ENCODE measurements around the gene IL17REL.

The IL17REL gene

GRCh38 chr22:49970528-49971231 lies 41.9 kb downstream of the IL17REL start:
- H3K9me3 ChIP-seq (ENCODE audit: low read length), result no peaks in the 10 kb centered on the region
- peak overlapping the region; percentile 72 for H3K4me2 ChIP-seq (ENCODE audit: low read length)
- no peak overlapping the region for H2AFZ ChIP-seq (ENCODE audit: low read length)
- no peaks in the 10 kb centered on the region for H3F3A ChIP-seq (ENCODE audit: insufficient read depth, low read length)
- H3K9me2 ChIP-seq (ENCODE audit: low read depth, low read length), result no peaks in the 10 kb centered on the region
- no peak overlapping the region for H3K27ac ChIP-seq (ENCODE audit: low read depth, low read length, poor library complexity, severe bottlenecking)
- peaks cover 17% of the 10 kb centered on the region for H3K4me1 ChIP-seq (ENCODE audit: insufficient read depth, low read length, severe bottlenecking)
- H3K9ac ChIP-seq (ENCODE audit: low read length), result peak overlapping the region; percentile 54
- no peak for TF ChIP-seq EZH2 (IDR thresholded peaks at IDR 0.05; ENCODE audit: borderline replicate concordance, low read length)
- no peak for TF ChIP-seq CTCF (IDR thresholded peaks at IDR 0.05; ENCODE audit: low read length)
- H3K4me3 ChIP-seq (ENCODE audit: low read depth, low read length, poor library complexity, severe bottlenecking), result peak overlapping the region; percentile 51
- no peaks in the 10 kb centered on the region for H3K36me3 ChIP-seq (ENCODE audit: insufficient read depth, low read length)
- H3K79me2 ChIP-seq (ENCODE audit: insufficient read depth, low read length), result no peaks in the 10 kb centered on the region
- no peaks in the 10 kb centered on the region for H3K27me3 ChIP-seq (ENCODE audit: insufficient read depth, low read length)
- H4K20me1 ChIP-seq (ENCODE audit: insufficient read depth, low read length), result no peaks in the 10 kb centered on the region

- no peak overlapping the region for H3K9ac ChIP-seq (ENCODE audit: low read length)
- H2AFZ ChIP-seq (ENCODE audit: low read length), result no peak overlapping the region
- H3K4me2 ChIP-seq (ENCODE audit: low read length), result no peak overlapping the region
- no peak overlapping the region for H3K4me3 ChIP-seq (ENCODE audit: low read depth, low read length, poor library complexity, severe bottlenecking)
- H4K20me1 ChIP-seq (ENCODE audit: insufficient read depth, low read length), result no peaks in the 10 kb centered on the region
- H3K27me3 ChIP-seq (ENCODE audit: insufficient read depth, low read length), result no peaks in the 10 kb centered on the region
- TF ChIP-seq CTCF (IDR thresholded peaks at IDR 0.05; ENCODE audit: low read length), result no peak
- TF ChIP-seq EZH2 (IDR thresholded peaks at IDR 0.05; ENCODE audit: borderline replicate concordance, low read length), result no peak
- H3K27ac ChIP-seq (ENCODE audit: low read depth, low read length, poor library complexity, severe bottlenecking), result no peak overlapping the region
- H3F3A ChIP-seq (ENCODE audit: insufficient read depth, low read length), result no peaks in the 10 kb centered on the region
- H3K4me1 ChIP-seq (ENCODE audit: insufficient read depth, low read length, severe bottlenecking), result peaks cover 14% of the 10 kb centered on the region
- H3K36me3 ChIP-seq (ENCODE audit: insufficient read depth, low read length), result peaks cover 6% of the 10 kb centered on the region; the same call in 1 of the 2 replicates
- no peaks in the 10 kb centered on the region for H3K79me2 ChIP-seq (ENCODE audit: insufficient read depth, low read length)
- no peaks in the 10 kb centered on the region for H3K9me2 ChIP-seq (ENCODE audit: low read depth, low read length)
- H3K9me3 ChIP-seq (ENCODE audit: low read length), result no peaks in the 10 kb centered on the region
Observed at GRCh38 chr22:49969751-49970527, 42.6 kb downstream of the IL17REL start.

DNA sequence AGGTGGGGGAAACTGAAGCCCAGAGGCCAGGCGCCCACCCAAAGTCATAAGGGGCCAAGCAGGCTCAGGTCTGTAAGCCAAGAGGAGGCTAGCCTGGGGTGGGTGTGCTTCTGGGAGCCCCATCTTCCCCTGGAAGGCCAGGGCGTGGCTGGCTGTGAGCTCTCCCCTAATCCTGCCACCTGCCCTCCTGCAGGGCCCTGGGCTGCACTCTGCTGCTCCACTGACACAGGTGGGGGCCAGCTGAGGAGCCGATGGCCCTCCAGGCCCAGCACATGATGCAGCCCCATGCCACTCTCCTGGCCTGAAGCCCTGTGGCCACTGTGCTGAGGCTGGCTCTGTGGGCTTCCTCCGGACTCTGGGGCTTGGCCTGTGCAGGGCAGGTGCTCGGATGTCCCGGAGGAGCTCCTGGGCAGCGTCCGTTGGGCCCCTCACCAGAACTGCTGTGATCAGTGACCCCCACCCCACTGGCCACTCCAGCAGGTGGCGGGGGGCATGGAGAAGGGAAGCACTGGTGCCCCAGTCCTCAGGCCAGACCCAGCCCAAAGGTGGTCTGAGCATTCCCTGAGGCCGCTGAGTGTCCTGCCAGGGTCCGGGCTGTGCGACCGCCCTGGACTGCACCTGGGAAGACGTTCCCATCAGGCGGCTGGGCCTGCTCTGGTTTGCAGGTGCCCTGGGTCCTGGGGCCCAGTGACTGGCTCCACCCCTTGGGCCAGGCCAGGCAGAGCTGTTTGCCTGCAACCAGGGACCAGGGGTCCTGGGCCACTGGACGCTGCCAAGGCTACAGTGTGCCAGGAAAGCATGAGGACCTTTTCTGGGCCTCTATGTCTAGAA lies 43.5 kb downstream of the IL17REL start:
- no peaks in the 10 kb centered on the region for H3K79me2 ChIP-seq (ENCODE audit: insufficient read depth, low read length)
- H3K36me3 ChIP-seq (ENCODE audit: insufficient read depth, low read length), result peaks cover 15% of the 10 kb centered on the region
- TF ChIP-seq CTCF (IDR thresholded peaks at IDR 0.05; ENCODE audit: low read length), result no peak
- no peak for TF ChIP-seq EZH2 (IDR thresholded peaks at IDR 0.05; ENCODE audit: borderline replicate concordance, low read length)
- peaks cover 14% of the 10 kb centered on the region for H3K4me1 ChIP-seq (ENCODE audit: insufficient read depth, low read length, severe bottlenecking)
- no peak overlapping the region for H3K27ac ChIP-seq (ENCODE audit: low read depth, low read length, poor library complexity, severe bottlenecking)
- no peaks in the 10 kb centered on the region for H3K27me3 ChIP-seq (ENCODE audit: insufficient read depth, low read length)
- no peak overlapping the region for H2AFZ ChIP-seq (ENCODE audit: low read length)
- no peaks in the 10 kb centered on the region for H3F3A ChIP-seq (ENCODE audit: insufficient read depth, low read length)
- no peak overlapping the region for H3K4me3 ChIP-seq (ENCODE audit: low read depth, low read length, poor library complexity, severe bottlenecking)
- no peak overlapping the region for H3K9ac ChIP-seq (ENCODE audit: low read length)
- H4K20me1 ChIP-seq (ENCODE audit: insufficient read depth, low read length), result no peaks in the 10 kb centered on the region
- no peaks in the 10 kb centered on the region for H3K9me2 ChIP-seq (ENCODE audit: low read depth, low read length)
- H3K9me3 ChIP-seq (ENCODE audit: low read length), result no peaks in the 10 kb centered on the region
- H3K4me2 ChIP-seq (ENCODE audit: low read length), result no peak overlapping the region

All from OCI-LY1 (cell line).